H9 (cell line): ENCODE data around the gene ONECUT1. TPM values are rescaled to one million over a fixed set of nuclear protein-coding genes. Genes with fewer than 3 reads are reported as not detected.

Source experiments
- DNase-seq: peaks from one replicate; pipeline ENCODE4 v3.0.0-alpha.2; 2017
- H2AFZ ChIP-seq: one replicate; pipeline ENCODE4 v1.6.1; 2013; ENCODE audit warnings: mild to moderate bottlenecking, low read length, control low read depth, moderate library complexity
- H2AK5ac ChIP-seq: 2 replicates; pipeline ENCODE4 v1.6.1; 2013; ENCODE audit warnings: low read length, control low read depth, mixed read lengths; ENCODE audit not compliant: insufficient read length
- H2BK120ac ChIP-seq: one replicate; pipeline ENCODE4 v1.6.1; 2013; ENCODE audit warnings: low read depth, mild to moderate bottlenecking, low read length, control low read depth, inconsistent platforms; ENCODE audit not compliant: poor library complexity, severe bottlenecking
- H2BK12ac ChIP-seq: 2 replicates; pipeline ENCODE4 v1.6.1; 2013; ENCODE audit warnings: low read length, control low read depth, mixed read lengths, low read depth; ENCODE audit not compliant: insufficient read length
- H2BK15ac ChIP-seq: 2 replicates; pipeline ENCODE4 v1.6.1; 2013; ENCODE audit warnings: low read depth, low read length, control low read depth
- H2BK20ac ChIP-seq: one replicate; pipeline ENCODE4 v1.6.1; 2013; ENCODE audit warnings: low read depth, mild to moderate bottlenecking, low read length, control low read depth, inconsistent platforms; ENCODE audit not compliant: poor library complexity, severe bottlenecking
- H2BK5ac ChIP-seq: 2 replicates; pipeline ENCODE4 v1.6.1; 2013; ENCODE audit warnings: low read length, control low read depth, mixed read lengths; ENCODE audit not compliant: insufficient read length
- H3K14ac ChIP-seq: 2 replicates; pipeline ENCODE4 v1.6.1; 2013; ENCODE audit warnings: low read length, control low read depth; ENCODE audit not compliant: insufficient read depth
- H3K18ac ChIP-seq: 2 replicates; pipeline ENCODE4 v1.6.1; 2013; ENCODE audit warnings: low read depth, mild to moderate bottlenecking, mixed read lengths, low read length, control low read depth; ENCODE audit not compliant: insufficient read length
- H3K23ac ChIP-seq: 2 replicates; pipeline ENCODE4 v1.6.1; 2013; ENCODE audit warnings: low read length, control low read depth, mixed read lengths, low read depth; ENCODE audit not compliant: insufficient read length
- H3K23me2 ChIP-seq: 2 replicates; pipeline ENCODE4 v1.6.1; 2013; ENCODE audit warnings: low read depth, mild to moderate bottlenecking, mixed read lengths, low read length, control low read depth; ENCODE audit not compliant: insufficient read length, poor library complexity, severe bottlenecking
- H3K27ac ChIP-seq: 2 replicates; pipeline ENCODE4 v1.5.1; 2013; ENCODE audit warnings: low read length, control low read depth, mixed read lengths, low read depth; ENCODE audit not compliant: insufficient read length
- H3K27me3 ChIP-seq: 2 replicates; pipeline ENCODE4 v1.6.1; 2013; ENCODE audit warnings: low read length, control low read depth, inconsistent platforms; ENCODE audit not compliant: insufficient read depth
- H3K4ac ChIP-seq: 2 replicates; pipeline ENCODE4 v1.6.1; 2013; ENCODE audit warnings: low read depth, mild to moderate bottlenecking, control low read depth, inconsistent platforms, low read length, moderate library complexity
- H3K4me1 ChIP-seq: 2 replicates; pipeline ENCODE4 v1.6.1; 2013; ENCODE audit warnings: low read length, control low read depth, inconsistent platforms; ENCODE audit not compliant: insufficient read depth
- H3K4me2 ChIP-seq: 2 replicates; pipeline ENCODE4 v1.6.1; 2013; ENCODE audit warnings: low read length, control low read depth, mixed read lengths; ENCODE audit not compliant: insufficient read length, insufficient read depth
- H3K56ac ChIP-seq: 2 replicates; pipeline ENCODE4 v1.6.1; 2013; ENCODE audit warnings: low read depth, mild to moderate bottlenecking, mixed read lengths, low read length, control low read depth; ENCODE audit not compliant: insufficient read length
- H3K79me1 ChIP-seq: 2 replicates; pipeline ENCODE4 v1.6.1; 2013; ENCODE audit warnings: low read depth, mild to moderate bottlenecking, moderate library complexity, low read length, control low read depth, inconsistent platforms; ENCODE audit not compliant: insufficient read depth, poor library complexity, severe bottlenecking
- H3K79me2 ChIP-seq: 2 replicates; pipeline ENCODE4 v1.6.1; 2013; ENCODE audit warnings: low read length, control low read depth, inconsistent platforms; ENCODE audit not compliant: insufficient read depth
- H3K9ac ChIP-seq: 2 replicates; pipeline ENCODE4 v1.6.1; 2013; ENCODE audit warnings: low read length, control low read depth, mixed read lengths; ENCODE audit not compliant: insufficient read length; ENCODE audit errors: extremely low read depth
- H3K9me3 ChIP-seq: one replicate; pipeline ENCODE4 v1.6.1; 2013; ENCODE audit warnings: low read depth, low read length, inconsistent platforms; ENCODE audit not compliant: control insufficient read depth
- H3T11ph ChIP-seq: one replicate; pipeline ENCODE4 v1.6.1; 2013; ENCODE audit warnings: mild to moderate bottlenecking, low read length, control low read depth, inconsistent platforms
- H4K20me1 ChIP-seq: one replicate; pipeline ENCODE4 v1.6.1; 2013; ENCODE audit not compliant: control insufficient read depth, insufficient read length, insufficient read depth
- H4K5ac ChIP-seq: 2 replicates; pipeline ENCODE4 v1.6.1; 2013; ENCODE audit warnings: low read depth, mild to moderate bottlenecking, mixed read lengths, low read length, control low read depth; ENCODE audit not compliant: insufficient read length
- H4K8ac ChIP-seq: replicated peaks from 2 replicates; pipeline ENCODE4 v1.6.1; 2013; ENCODE audit warnings: low read length, control low read depth, mixed read lengths, low read depth; ENCODE audit not compliant: insufficient read length
- H4K91ac ChIP-seq: 2 replicates; pipeline ENCODE4 v1.6.1; 2013; ENCODE audit warnings: low read depth, mild to moderate bottlenecking, moderate library complexity, mixed read lengths, low read length, control low read depth; ENCODE audit not compliant: insufficient read length
- H3K27ac Mint-ChIP-seq, 3 experiments: 2 replicates in 2 of 3; 3 replicates in 1 of 3; pipeline ENCODE4 v1.8.0; 2020 to 2021; ENCODE audit warnings: mixed read lengths in 3 of 3, mild to moderate bottlenecking in 1 of 3, moderate library complexity in 1 of 3
- H3K27me3 Mint-ChIP-seq: 2 replicates; pipeline ENCODE4 v1.8.0; 2021; ENCODE audit warnings: low read depth, mild to moderate bottlenecking, moderate library complexity, mixed read lengths
- H3K36me3 Mint-ChIP-seq, 3 experiments: 2 replicates in 2 of 3; 3 replicates in 1 of 3; pipeline ENCODE4 v1.8.0; 2020 to 2021; ENCODE audit warnings: low read depth in 3 of 3, mixed read lengths in 3 of 3; ENCODE audit not compliant: insufficient read depth in 1 of 3
- H3K4me1 Mint-ChIP-seq, 2 experiments: 2 replicates each; pipeline ENCODE4 v1.8.0; 2020; ENCODE audit warnings: mixed read lengths in 2 of 2
- H3K4me3 Mint-ChIP-seq, 2 experiments: 2 replicates in 1 of 2; 3 replicates in 1 of 2; pipeline ENCODE4 v1.8.0; 2020 to 2021; ENCODE audit warnings: mild to moderate bottlenecking in 2 of 2, mixed read lengths in 2 of 2, moderate library complexity in 1 of 2
- H3K9me3 Mint-ChIP-seq, 2 experiments: 2 replicates in 1 of 2; 3 replicates in 1 of 2; pipeline ENCODE4 v1.8.0; 2020; ENCODE audit warnings: mild to moderate bottlenecking in 2 of 2, mixed read lengths in 2 of 2, moderate library complexity in 1 of 2
- CTCF ChIP-seq: fragments of 200-600 bp; sonication (generic); conservative IDR thresholded peaks from 3 replicates; pipeline ENCODE4 v1.8.0; 2021; ENCODE audit warnings: antibody characterized with exemption, mild to moderate bottlenecking
- WGBS: extraction: QIAGEN DNeasy Blood & Tissue Kit; methylation state at CpG from one replicate; pipeline ENCODE4 v1.1.7; 2013; ENCODE audit warnings: missing lambda C conversion rate, low lambda C conversion rate, mixed read lengths; ENCODE audit not compliant: insufficient read length; ENCODE audit errors: extremely low coverage; 5-methylcytosine and 5-hydroxymethylcytosine counted together
- total RNA-seq: library from RNA; stranded (reverse); gene quantifications from 2 replicates; pipeline ENCODE4 v1.2.1, GENCODE V29; 2021

Gene ONECUT1
- total RNA-seq, 1 experiment from 2014 or later = 14.1 TPM

GRCh38 chr15:52806284-52806655 is 16.1 kb upstream of the ONECUT1 start:
- H3K4me1 Mint-ChIP-seq = peaks cover 27 to 37% of the 10 kb centered on the region in 2 experiments
- H3K9me3 Mint-ChIP-seq = no peaks in the 10 kb centered on the region; a peak in 1 of 5 replicates
- Histone ChIP-seq H3T11ph (no peak overlapping the region), H3K56ac (no peak overlapping the region), H3K9ac (no peak overlapping the region), H2BK20ac (no peak overlapping the region), H3K23ac (no peak overlapping the region), H2BK120ac (no peak overlapping the region), H2AFZ (no peak overlapping the region), H3K27me3 (peaks cover 8% of the 10 kb centered on the region; the same call in 1 of the 2 replicates), H2AK5ac (no peak overlapping the region), H3K27ac (no peak overlapping the region), H3K79me2 (peaks cover 2% of the 10 kb centered on the region; the same call in 1 of the 2 replicates), H3K4me1 (no peaks in the 10 kb centered on the region; the same call in none of the 2 replicates), H3K79me1 (no peaks in the 10 kb centered on the region), H2BK12ac (no peak overlapping the region), H4K8ac (no peak overlapping the region), H2BK15ac (no peak overlapping the region), H3K23me2 (peaks cover 21% of the 10 kb centered on the region), H4K91ac (no peak overlapping the region), H3K4me2 (peak overlapping the region; percentile 45), H3K4ac (no peak overlapping the region), H3K14ac (no peak overlapping the region; the same call in 1 of the 2 replicates), H4K5ac (no peak overlapping the region), H2BK5ac (no peak overlapping the region), H3K9me3 (no peaks in the 10 kb centered on the region), H4K20me1 (no peaks in the 10 kb centered on the region), H3K18ac (no peak overlapping the region)
- H3K36me3 Mint-ChIP-seq = peaks cover 0 to 21% (median 5%) of the 10 kb centered on the region in 3 experiments; a peak in 3 of 7 replicates
- no peak for TF ChIP-seq CTCF
- peak overlapping the region in 1 of 2 experiments; percentile 51; a peak in 3 of 5 replicates for H3K4me3 Mint-ChIP-seq
- no peak overlapping the region for H3K27ac Mint-ChIP-seq
- no peak for DNase-seq
- WGBS = no CpG with 5 or more reads among the region's 9 CpGs
- peaks cover 4% of the 10 kb centered on the region; the same call in 1 of the 2 replicates for H3K27me3 Mint-ChIP-seq
